Measurements from ENCODE around the gene ADCY7.
A peak's percentile ranks its signal among the peaks of the same experiment; 100 is the strongest.
"Not testable (repeated sequence)": the region's sequence is repeated elsewhere in the genome, so short reads cannot be mapped to it uniquely, and the experiment has no call there.

ADCY7 gene

DNA sequence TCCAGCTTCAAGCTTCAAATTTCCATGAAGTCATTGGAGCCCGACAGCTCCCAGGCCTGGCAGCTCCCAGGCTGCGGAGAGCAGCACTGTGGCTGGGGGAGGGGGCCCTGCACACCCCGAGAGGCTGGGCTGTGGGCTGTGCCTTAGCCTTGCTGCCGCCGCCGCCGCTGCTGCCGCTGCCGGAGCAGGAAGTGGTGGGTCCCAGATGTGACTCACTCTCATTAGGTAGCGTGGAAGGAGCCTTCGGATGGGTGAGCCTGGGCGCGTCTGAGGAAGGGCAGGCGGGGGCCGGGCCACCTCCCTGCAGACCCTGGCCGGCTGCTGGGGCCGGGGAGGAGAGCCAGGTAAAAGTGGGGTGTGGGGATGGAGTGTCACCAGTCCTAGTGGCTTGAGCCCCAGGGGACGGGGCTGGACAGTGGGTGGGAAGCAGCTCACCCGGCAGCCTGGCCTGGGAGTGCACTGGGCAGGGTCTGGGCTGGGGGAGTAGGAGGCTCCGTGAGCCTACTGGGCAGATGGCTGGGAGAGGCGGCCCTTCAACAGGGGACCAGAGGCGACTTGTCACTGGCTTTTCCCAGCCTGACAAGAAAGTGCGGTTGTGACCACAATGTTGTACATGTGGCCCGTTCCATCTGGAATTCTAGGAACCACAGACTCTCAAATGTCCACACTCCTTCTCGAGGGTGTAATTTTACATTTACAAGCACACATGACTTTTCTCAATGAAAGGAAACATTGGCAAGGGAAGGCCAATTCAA, at the start of gene ADCY7:
ADCY7 (plus strand) TSS at position 215 of the 755 bp plus-strand sequence. CDS start 21,629 bp downstream, outside the sequence.
- DNase-seq, result peak; percentile 86

DNA sequence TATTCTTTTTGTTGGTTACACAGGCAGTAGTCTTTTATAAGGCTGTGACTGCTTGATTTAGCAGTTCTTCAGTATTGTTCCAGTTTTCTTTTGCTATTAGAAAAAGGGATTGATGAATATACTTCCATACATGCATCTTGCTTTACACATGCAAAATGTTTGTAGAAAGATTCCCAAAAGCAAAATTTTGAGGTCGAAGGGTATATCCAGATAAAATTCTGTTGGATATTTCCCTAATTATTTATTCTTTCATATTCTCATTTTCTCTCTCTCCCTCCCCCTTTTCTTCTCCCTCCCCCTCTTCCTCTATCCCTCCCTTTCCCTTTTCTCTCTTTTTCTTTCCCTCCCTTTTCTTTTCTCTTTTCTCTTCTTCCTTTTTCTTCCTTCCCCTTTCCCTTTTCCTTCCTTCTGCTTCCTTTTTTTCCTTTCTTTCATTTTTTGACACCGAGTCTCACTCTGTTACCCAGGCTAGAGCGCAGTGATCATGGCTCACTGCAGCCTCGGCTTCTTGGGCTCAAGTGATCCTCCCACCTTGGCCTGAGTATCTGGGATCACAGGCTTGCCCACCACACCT, 46.9 kb upstream of the ADCY7 start:
- no peak for DNase-seq

DNA sequence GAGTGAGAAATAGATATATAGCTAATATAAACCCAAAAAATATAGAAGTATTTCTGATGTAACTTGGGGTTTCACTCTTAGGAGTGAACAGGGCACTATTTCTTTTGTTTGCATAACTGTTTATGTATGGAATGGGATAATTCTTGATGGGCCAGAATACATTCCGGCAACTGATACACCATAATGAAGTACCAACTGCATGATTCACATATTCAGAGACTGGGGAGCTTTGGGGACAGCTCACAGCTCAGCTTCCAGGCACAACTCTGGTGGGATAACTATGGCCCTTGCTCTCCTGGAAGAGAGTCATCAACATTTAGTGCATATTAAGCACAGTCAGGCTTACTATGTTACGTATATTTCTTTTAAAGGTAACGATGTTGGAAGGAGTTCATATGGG, 42.1 kb upstream of the ADCY7 start:
- no peak for DNase-seq

DNA sequence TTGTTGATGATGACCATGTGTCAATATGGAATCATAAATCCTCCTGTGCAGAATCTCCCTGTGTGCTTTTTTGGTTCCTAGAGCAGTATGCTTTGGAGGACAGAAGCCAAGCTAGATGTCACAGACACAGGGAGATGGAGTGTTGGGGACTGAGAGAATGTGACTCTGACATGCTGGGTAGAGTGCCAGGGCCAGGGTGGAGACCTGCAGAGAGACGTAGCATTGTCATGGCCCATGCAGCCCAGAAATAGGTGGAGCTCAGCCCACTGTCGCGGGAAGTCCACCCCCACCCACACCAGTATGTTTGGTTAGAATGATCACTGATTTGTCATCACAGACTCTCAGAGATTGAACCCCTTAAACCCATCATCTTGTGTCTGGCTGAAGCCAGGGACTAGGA, 39.2 kb upstream of the ADCY7 start:
- DNase-seq, result no peak

DNA sequence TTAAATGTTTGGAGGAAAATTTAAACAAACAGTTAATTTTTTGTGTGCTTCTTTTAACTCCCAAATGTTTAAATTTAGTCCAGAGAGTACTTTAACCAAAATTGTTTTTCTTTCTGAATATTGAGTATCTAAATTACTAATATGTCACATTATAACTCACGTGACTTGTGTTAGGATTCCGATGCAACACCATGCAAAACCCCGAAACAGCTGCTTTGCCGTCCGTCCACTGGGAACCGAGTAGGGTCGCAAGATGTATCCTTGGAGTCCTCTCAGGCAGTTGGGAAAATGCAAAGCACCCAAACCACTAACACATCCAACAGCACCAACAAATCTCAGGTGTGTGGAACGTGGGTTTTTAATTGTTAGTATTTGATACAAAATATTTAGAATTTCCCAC, 38.7 kb upstream of the ADCY7 start:
- DNase-seq, result no peak

DNA sequence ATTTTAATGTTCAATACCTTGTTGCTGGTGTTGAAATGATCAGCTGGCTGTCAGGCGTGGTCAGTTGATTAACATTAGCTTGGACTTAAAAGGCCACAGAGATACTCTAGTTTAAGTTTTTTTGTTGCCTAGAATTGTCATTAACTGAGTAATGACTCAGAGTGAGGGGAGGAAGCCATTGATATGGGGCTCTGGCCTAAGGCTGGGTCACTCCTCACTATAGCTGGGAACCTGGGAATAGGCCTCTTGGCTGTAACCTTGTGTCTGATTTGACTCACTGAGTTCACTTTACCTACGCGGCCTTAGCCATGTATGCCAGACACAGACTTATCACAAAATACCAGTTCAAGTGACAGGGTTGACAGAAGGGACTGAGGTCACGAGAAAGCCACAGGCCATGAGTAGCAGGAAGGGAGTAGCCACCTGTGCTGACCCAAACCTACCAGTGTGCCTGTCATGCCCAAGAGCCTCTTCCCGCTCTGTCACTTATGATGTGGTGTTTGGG, 37.9 kb upstream of the ADCY7 start:
- DNase-seq, result no peak

DNA sequence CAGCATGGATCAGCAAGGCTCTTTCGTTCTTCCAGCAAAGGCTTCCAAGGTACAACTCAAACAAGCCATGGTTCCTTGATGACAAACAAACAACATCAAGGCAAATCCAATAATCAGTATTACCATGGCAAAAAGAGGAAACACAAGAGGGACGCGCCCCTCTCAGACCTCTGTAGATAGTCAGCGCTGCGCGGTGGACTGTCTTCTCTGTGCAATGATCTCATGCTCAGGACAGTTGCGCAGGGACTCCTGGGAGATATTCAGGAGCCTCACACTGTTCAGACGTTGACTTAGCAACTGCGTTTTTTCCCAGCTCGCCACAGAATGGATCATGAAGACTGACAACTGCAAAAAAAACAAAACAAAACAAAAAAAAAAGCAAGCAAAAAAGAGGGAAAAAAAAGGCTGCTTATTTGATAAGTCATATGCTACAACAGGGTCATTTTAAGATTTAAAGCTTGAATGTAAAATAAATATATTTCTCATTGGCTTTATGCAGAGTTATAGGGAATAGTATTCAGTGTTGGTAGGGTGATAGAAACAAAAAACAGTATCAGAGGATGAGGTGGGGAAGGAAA, 37.1 kb upstream of the ADCY7 start:
- DNase-seq, result no peak

DNA sequence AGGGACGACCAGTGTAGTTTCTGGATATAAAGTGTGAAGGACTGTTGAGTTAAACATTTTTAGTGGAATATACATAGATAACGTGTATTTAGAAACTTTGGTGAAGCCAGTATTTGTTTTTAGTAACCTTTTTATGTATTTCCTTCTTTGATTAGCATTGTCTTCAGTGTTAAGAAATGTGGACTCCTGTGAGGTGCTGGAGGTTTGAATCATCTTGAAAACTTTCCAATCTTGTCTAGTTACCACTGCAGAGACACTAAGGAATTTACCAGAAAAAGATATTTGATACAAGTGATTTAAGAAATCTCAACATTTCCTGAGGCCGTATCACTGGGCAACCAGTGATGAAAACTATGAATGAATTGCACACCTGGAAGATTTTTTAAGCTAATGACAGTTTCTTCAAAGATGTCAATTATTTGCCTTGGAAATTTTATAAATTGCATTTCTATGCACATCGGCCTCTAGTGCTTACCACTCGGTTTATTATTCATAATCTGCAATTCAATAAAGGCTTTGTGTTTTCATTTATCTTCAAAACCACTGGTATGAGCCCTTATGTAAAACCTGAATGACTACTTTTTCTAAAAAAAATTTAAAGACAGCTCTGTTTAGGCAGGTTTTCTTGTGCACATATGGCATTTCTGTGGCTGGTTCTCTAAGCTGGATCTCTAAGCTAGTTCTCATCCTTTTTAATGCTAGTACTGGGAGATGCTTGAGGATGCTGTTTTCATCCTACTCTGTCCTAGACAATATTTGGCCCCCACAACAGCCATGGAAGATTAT, 31.4 kb upstream of the ADCY7 start:
- no peak for DNase-seq

DNA sequence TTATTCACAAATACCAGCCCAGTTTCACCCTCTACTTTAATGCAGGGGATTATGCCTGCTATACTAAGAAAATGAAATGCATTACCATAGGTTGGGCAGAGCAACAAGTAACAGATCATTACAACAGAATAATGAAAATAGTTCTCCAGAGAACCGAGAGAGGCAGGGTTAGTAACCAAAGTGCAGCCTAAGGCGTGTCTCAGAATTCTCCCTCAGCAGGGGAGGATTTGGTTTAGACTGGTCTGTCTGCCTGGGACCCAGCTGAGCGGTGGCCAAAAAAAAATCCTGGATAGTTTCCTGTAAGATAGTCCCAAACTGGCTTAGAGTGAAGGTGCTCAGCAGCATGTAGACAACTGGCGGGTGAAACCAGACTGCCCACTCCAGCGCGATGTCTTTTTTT, 30.8 kb upstream of the ADCY7 start:
- no peak for DNase-seq

DNA sequence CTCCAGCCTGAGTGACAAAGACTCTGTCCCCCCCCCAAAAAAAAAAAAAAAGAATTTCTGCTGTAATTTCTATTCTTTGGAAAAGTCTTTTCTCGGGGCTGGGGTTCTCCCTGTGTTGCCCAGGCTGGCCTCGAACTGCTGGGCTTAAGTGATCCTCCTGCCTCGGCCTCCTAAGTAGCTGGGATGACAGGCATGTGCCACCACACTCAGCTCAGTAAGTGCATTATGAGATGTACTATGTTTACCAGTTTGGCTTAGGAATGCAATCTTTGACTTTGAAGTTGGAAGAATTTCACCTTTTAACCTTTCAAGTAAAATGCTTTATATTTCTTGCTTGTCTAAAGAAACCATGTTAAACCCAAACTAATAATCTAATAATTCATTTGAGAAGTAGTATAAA, 28.0 kb upstream of the ADCY7 start:
- no peak for DNase-seq

DNA sequence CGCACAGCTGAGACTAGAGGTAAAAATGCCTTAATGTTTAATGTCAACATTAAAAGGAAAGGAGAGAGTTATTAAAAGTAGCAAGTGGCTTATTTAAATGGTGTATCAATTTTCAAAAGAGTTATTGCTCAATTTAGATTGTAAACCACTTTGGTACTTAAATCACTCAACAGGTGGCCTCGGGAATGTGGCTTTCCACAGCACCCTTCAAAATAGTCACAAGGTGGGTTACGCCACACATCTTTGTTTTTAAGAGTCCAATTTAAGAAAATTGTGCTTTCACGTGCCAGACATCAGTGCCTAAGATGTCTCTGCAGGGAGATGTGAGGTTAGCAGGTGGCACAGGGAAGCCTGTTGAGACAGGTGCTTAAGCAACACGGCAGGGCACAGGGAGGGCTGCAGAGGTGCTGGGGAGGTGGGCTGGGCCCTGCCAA, 27.5 kb upstream of the ADCY7 start:
- DNase-seq, result no peak

DNA sequence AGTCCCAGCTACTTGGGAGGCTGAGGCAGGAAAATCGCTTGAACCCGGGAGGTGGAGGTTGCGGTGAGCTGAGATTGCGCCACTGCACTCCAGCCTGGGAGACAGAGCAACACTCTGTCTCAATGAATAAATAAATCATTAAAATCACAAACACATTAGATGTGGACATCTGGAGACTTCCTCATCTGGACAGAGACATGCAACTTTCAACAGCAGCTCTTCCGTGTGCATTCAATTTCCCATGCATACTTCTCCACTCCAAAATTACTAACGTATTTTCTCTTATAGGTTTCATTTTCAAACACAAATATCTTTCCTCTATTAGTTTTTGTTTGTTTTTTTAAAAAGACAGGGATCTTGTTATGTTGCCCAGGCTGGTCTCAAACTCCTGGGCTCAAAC, 23.3 kb upstream of the ADCY7 start:
- DNase-seq, result not testable (repeated sequence)

DNA sequence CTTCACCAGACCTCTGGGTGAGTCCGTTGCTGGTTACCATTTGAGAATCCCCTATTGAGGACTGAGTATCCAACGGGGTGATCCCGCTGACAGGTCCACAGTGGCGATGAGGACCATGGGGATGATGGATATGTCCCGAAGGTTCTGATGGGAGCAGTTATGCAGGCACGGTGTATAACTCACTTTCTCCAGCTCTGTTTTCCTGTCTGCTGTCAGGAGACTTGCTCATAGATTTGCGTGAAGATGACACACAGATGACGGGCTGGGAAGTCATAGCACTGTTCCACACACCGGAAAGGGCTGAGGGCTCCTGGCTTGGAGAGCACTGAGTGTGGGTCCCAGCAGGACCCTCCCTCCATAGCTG, 22.2 kb upstream of the ADCY7 start:
- DNase-seq, result no peak

DNA sequence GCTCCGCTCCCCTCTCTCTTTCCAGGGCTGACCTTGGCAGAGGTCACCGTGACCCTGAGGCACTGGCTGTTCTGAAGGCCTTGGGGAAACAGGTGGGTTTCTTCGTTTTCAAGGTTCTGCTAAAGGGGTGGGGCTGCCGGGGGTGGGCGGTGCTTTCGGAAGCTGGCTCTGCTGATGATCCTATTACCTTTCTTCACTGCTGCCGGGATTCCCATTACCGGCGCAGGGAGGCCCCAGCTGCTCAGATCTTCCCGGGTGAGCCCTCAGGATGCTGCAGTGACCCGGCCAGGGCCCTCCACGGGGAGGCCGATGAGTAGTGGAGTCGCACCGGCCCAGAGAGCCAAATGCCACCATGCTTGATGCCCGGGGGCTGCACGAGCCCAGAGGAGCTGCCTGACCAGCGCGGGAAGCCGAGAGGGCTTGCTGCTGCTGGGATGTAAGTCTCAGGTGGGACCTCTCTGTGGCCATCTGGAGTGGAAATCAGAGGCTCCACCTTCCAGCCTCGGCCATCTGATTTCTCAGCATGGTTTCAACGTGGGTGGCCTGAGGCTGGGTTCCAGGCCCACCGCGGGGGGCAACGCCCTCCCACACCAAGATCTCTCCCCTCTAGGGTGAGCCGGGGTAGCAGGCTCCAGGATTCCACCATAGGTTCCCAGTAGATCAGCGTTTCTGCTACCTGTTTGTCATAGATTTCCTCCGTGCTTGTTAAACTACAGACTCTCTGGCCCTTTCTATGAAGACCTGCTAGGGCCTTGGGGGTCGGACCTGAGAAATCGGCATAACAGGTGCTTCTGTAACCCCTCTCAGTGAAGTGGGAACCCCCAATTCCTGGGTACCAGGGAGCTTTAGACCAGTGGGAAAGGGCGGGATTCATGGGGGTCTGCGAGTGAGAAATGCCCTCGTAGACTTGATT, 21.6 kb upstream of the ADCY7 start:
- no peak for DNase-seq

DNA sequence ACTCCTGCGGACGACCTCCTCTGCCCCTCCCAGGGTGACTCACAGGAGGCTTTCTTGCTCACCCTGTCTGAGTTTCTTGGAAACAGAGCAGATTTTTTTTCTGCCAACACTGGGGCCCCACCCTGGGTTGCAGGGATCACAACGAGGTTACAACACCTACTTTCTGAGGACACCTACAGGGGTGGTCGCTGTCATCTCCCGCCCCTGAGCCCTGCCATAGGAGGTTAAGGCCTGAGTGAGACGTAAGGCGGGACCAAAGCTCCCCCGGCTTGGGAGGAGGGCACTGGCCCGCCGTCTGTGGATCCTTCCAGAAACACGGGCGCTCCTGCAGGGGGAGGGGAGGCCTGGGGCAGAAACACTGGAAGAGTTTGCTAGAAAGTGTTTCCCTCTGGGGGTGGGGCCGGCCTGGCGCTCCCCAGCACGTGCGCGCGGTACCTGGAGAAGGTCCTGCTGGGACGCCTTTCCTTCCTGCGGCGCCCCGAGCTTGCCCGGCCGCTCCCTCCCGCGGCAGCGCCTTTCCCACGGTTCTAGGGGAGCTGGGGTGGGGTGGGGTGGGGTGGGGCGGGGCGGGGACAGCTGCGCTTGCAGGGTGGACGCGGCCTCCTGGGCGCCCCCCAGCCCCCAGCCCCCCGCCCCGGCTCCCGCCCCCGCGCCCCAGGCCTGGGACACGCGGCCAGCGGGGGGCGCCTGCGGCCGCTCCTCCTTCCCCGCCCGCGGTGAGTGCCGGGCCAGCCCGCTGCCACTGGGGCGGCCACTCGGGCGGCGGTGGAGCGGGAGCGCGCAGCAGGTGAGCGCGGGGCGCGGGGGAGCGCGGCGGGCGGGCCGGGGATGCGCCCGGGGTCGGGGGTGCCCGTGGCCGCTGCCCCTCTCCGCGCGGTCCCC, 20.7 kb upstream of the ADCY7 start:
- DNase-seq, result peak; percentile 44

DNA sequence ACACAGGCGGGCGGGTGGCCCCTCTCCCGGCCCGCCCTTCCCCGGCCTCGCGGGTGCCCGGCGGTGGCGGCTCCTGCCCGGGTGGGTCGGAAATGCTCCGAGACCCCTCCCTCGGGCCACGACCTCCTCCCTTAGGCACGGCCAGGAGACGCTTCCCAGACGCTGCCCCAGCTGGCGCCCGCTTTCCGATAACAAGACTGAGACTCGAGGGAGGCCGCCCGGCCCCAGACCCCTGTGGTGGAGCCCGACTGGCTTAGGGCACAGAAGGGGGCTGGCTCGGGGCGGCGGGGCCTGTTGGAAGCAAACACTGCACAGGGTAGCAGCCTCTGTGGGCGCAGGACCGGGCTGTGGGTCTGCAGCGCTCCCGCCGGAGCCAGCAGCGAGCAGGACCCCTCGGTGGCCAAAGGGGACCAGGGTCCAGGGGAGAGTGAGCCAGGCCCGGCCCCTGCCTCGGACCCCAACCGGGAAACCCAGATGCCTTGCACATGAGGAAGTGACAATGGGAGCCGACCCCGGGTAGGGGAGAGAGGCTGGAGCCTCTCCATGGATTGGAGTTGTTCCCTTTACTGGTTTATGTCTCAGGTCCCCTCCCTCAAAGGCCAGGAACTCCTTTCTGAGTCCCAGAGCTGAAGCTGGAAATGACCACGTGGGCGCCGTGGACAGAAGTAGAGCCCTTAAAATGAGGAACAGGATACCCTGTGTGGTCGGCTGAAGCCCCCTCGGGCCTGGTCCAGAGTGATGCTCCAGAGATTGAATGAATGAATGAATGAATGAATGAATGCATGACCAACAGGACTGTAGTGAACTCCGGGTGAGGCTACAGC, 19.8 kb upstream of the ADCY7 start:
- DNase-seq, result no peak

DNA sequence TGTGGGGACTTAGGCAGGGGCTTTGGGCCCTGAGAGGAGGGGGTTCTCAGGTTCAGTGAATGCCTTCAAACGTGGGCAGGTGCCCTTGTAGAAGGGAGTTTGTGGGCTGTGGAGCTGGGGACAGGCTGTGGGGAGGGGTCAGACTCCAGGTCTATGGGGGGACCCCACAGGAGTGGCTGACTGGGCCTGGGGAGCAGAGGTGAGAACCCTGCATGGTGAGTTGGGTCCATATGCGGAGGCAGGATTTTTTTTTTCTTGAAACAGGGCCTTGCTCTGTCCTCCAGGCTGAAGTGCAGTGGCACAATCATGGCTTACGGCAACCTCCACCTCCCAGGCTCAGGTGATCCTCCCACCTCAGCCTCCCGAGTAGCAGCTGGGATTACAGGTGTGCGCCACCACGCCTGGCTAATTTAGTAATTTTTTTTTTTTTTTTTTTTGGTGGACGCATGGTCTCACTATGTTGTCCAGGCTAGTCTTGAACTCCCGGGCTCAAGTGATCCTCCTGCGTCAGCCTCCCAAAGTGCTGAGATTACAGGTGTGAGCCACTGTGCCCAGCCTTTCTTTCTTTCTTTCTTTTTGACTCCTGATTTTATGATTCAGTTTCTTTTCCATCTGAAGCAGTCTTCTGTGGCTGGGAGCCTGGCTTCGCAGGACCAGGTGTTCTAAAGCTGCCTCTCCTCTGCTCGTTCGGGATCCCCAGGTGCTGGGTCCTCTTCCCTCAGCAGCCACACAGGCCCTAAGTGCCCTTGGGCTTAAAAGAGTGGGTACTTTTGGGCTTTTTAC, 19.0 kb upstream of the ADCY7 start:
- no peak for DNase-seq

DNA sequence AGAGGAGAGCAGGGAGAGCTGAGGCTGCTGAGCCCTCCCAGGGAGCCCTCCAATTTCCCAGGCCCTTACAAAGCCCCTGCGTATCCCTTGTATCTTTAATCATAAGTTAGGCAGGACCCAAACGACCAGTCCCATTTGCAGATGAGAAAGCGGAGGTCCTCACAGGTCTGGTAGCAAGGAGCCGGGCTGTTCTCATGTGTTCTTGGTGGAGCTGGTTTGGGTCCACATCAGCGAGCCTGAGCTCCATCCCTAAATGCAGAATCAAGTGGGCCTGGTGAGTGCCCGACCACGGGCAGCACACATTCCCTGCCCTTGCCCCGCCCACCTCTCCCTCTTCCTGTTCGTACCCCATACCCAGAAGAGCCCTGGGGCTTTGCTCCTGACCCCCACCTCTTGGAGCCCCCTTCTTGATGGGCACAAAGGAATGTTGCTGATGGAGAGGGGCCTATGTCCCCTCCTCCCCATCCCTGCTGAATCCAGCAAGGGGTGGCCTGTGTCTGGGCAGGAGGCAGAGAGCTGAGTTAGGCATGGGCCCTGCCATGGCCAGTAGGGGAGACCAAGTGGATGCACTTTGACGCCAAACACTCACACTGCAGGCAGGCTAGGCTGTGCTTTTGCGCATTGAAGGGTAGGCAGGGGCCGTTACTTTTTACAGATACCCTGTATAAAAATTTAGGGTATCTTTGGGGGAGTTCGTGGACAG, 18.3 kb upstream of the ADCY7 start:
- no peak for DNase-seq

DNA sequence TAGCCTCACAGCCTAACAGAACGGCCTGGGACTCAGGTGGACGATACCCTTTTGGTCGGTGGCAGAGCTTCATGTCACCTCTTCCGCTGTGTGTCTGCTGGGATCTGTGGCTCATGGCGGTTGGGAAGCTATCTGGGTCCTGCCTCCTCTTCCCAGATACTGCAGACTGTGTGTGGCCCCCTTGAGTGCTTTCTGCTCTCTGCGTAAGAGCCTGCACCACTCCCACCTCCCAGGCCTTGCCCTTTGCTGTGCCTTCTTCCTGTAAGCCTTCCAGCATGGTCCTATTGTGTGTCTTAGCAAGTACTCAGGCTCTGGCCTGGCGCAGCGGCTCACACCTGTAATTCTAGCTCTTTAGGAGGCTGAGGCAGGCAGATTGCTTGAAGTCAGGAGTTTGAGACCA, 17.5 kb upstream of the ADCY7 start:
- no peak for DNase-seq

Data from CD4-positive, alpha-beta T cell treated with Interleukin-12 subunit alpha and Interleukin-12 subunit beta, for 1 hour (primary cell).